H9 (cell line): ENCODE data around the gene STARD9. TPM values are rescaled to one million over a fixed set of nuclear protein-coding genes. Genes with fewer than 3 reads are reported as not detected.

Experiments
- DNase-seq: peaks from one replicate; pipeline ENCODE4 v3.0.0-alpha.2; 2017
- H2AFZ ChIP-seq: one replicate; pipeline ENCODE4 v1.6.1; 2013; ENCODE audit warnings: mild to moderate bottlenecking, low read length, control low read depth, moderate library complexity
- H2AK5ac ChIP-seq: 2 replicates; pipeline ENCODE4 v1.6.1; 2013; ENCODE audit warnings: low read length, control low read depth, mixed read lengths; ENCODE audit not compliant: insufficient read length
- H2BK120ac ChIP-seq: one replicate; pipeline ENCODE4 v1.6.1; 2013; ENCODE audit warnings: low read depth, mild to moderate bottlenecking, low read length, control low read depth, inconsistent platforms; ENCODE audit not compliant: poor library complexity, severe bottlenecking
- H2BK12ac ChIP-seq: 2 replicates; pipeline ENCODE4 v1.6.1; 2013; ENCODE audit warnings: low read length, control low read depth, mixed read lengths, low read depth; ENCODE audit not compliant: insufficient read length
- H2BK15ac ChIP-seq: 2 replicates; pipeline ENCODE4 v1.6.1; 2013; ENCODE audit warnings: low read depth, low read length, control low read depth
- H2BK20ac ChIP-seq: one replicate; pipeline ENCODE4 v1.6.1; 2013; ENCODE audit warnings: low read depth, mild to moderate bottlenecking, low read length, control low read depth, inconsistent platforms; ENCODE audit not compliant: poor library complexity, severe bottlenecking
- H2BK5ac ChIP-seq: 2 replicates; pipeline ENCODE4 v1.6.1; 2013; ENCODE audit warnings: low read length, control low read depth, mixed read lengths; ENCODE audit not compliant: insufficient read length
- H3K14ac ChIP-seq: 2 replicates; pipeline ENCODE4 v1.6.1; 2013; ENCODE audit warnings: low read length, control low read depth; ENCODE audit not compliant: insufficient read depth
- H3K18ac ChIP-seq: 2 replicates; pipeline ENCODE4 v1.6.1; 2013; ENCODE audit warnings: low read depth, mild to moderate bottlenecking, mixed read lengths, low read length, control low read depth; ENCODE audit not compliant: insufficient read length
- H3K23ac ChIP-seq: 2 replicates; pipeline ENCODE4 v1.6.1; 2013; ENCODE audit warnings: low read length, control low read depth, mixed read lengths, low read depth; ENCODE audit not compliant: insufficient read length
- H3K23me2 ChIP-seq: 2 replicates; pipeline ENCODE4 v1.6.1; 2013; ENCODE audit warnings: low read depth, mild to moderate bottlenecking, mixed read lengths, low read length, control low read depth; ENCODE audit not compliant: insufficient read length, poor library complexity, severe bottlenecking
- H3K27ac ChIP-seq: 2 replicates; pipeline ENCODE4 v1.5.1; 2013; ENCODE audit warnings: low read length, control low read depth, mixed read lengths, low read depth; ENCODE audit not compliant: insufficient read length
- H3K27me3 ChIP-seq: 2 replicates; pipeline ENCODE4 v1.6.1; 2013; ENCODE audit warnings: low read length, control low read depth, inconsistent platforms; ENCODE audit not compliant: insufficient read depth
- H3K4ac ChIP-seq: 2 replicates; pipeline ENCODE4 v1.6.1; 2013; ENCODE audit warnings: low read depth, mild to moderate bottlenecking, control low read depth, inconsistent platforms, low read length, moderate library complexity
- H3K4me1 ChIP-seq: 2 replicates; pipeline ENCODE4 v1.6.1; 2013; ENCODE audit warnings: low read length, control low read depth, inconsistent platforms; ENCODE audit not compliant: insufficient read depth
- H3K4me2 ChIP-seq: 2 replicates; pipeline ENCODE4 v1.6.1; 2013; ENCODE audit warnings: low read length, control low read depth, mixed read lengths; ENCODE audit not compliant: insufficient read length, insufficient read depth
- H3K56ac ChIP-seq: 2 replicates; pipeline ENCODE4 v1.6.1; 2013; ENCODE audit warnings: low read depth, mild to moderate bottlenecking, mixed read lengths, low read length, control low read depth; ENCODE audit not compliant: insufficient read length
- H3K79me1 ChIP-seq: 2 replicates; pipeline ENCODE4 v1.6.1; 2013; ENCODE audit warnings: low read depth, mild to moderate bottlenecking, moderate library complexity, low read length, control low read depth, inconsistent platforms; ENCODE audit not compliant: insufficient read depth, poor library complexity, severe bottlenecking
- H3K79me2 ChIP-seq: 2 replicates; pipeline ENCODE4 v1.6.1; 2013; ENCODE audit warnings: low read length, control low read depth, inconsistent platforms; ENCODE audit not compliant: insufficient read depth
- H3K9ac ChIP-seq: 2 replicates; pipeline ENCODE4 v1.6.1; 2013; ENCODE audit warnings: low read length, control low read depth, mixed read lengths; ENCODE audit not compliant: insufficient read length; ENCODE audit errors: extremely low read depth
- H3K9me3 ChIP-seq: one replicate; pipeline ENCODE4 v1.6.1; 2013; ENCODE audit warnings: low read depth, low read length, inconsistent platforms; ENCODE audit not compliant: control insufficient read depth
- H3T11ph ChIP-seq: one replicate; pipeline ENCODE4 v1.6.1; 2013; ENCODE audit warnings: mild to moderate bottlenecking, low read length, control low read depth, inconsistent platforms
- H4K20me1 ChIP-seq: one replicate; pipeline ENCODE4 v1.6.1; 2013; ENCODE audit not compliant: control insufficient read depth, insufficient read length, insufficient read depth
- H4K5ac ChIP-seq: 2 replicates; pipeline ENCODE4 v1.6.1; 2013; ENCODE audit warnings: low read depth, mild to moderate bottlenecking, mixed read lengths, low read length, control low read depth; ENCODE audit not compliant: insufficient read length
- H4K8ac ChIP-seq: replicated peaks from 2 replicates; pipeline ENCODE4 v1.6.1; 2013; ENCODE audit warnings: low read length, control low read depth, mixed read lengths, low read depth; ENCODE audit not compliant: insufficient read length
- H4K91ac ChIP-seq: 2 replicates; pipeline ENCODE4 v1.6.1; 2013; ENCODE audit warnings: low read depth, mild to moderate bottlenecking, moderate library complexity, mixed read lengths, low read length, control low read depth; ENCODE audit not compliant: insufficient read length
- H3K27ac Mint-ChIP-seq, 3 experiments: 2 replicates in 2 of 3; 3 replicates in 1 of 3; pipeline ENCODE4 v1.8.0; 2020 to 2021; ENCODE audit warnings: mixed read lengths in 3 of 3, mild to moderate bottlenecking in 1 of 3, moderate library complexity in 1 of 3
- H3K27me3 Mint-ChIP-seq: 2 replicates; pipeline ENCODE4 v1.8.0; 2021; ENCODE audit warnings: low read depth, mild to moderate bottlenecking, moderate library complexity, mixed read lengths
- H3K36me3 Mint-ChIP-seq, 3 experiments: 2 replicates in 2 of 3; 3 replicates in 1 of 3; pipeline ENCODE4 v1.8.0; 2020 to 2021; ENCODE audit warnings: low read depth in 3 of 3, mixed read lengths in 3 of 3; ENCODE audit not compliant: insufficient read depth in 1 of 3
- H3K4me1 Mint-ChIP-seq, 2 experiments: 2 replicates each; pipeline ENCODE4 v1.8.0; 2020; ENCODE audit warnings: mixed read lengths in 2 of 2
- H3K4me3 Mint-ChIP-seq, 2 experiments: 2 replicates in 1 of 2; 3 replicates in 1 of 2; pipeline ENCODE4 v1.8.0; 2020 to 2021; ENCODE audit warnings: mild to moderate bottlenecking in 2 of 2, mixed read lengths in 2 of 2, moderate library complexity in 1 of 2
- H3K9me3 Mint-ChIP-seq, 2 experiments: 2 replicates in 1 of 2; 3 replicates in 1 of 2; pipeline ENCODE4 v1.8.0; 2020; ENCODE audit warnings: mild to moderate bottlenecking in 2 of 2, mixed read lengths in 2 of 2, moderate library complexity in 1 of 2
- CTCF ChIP-seq: fragments of 200-600 bp; sonication (generic); conservative IDR thresholded peaks from 3 replicates; pipeline ENCODE4 v1.8.0; 2021; ENCODE audit warnings: antibody characterized with exemption, mild to moderate bottlenecking
- WGBS: extraction: QIAGEN DNeasy Blood & Tissue Kit; methylation state at CpG from one replicate; pipeline ENCODE4 v1.1.7; 2013; ENCODE audit warnings: missing lambda C conversion rate, low lambda C conversion rate, mixed read lengths; ENCODE audit not compliant: insufficient read length; ENCODE audit errors: extremely low coverage; 5-methylcytosine and 5-hydroxymethylcytosine counted together
- total RNA-seq: library from RNA; stranded (reverse); gene quantifications from 2 replicates; pipeline ENCODE4 v1.2.1, GENCODE V29; 2021

STARD9 gene
- total RNA-seq, 1 experiment from 2014 or later: 6.9 TPM

- Histone ChIP-seq H3K18ac (no peak overlapping the region), H3K79me1 (no peaks in the 10 kb centered on the region), H4K5ac (no peak overlapping the region), H3K27ac (no peak overlapping the region), H2BK20ac (no peak overlapping the region), H3K56ac (no peak overlapping the region), H2BK5ac (no peak overlapping the region), H3K4me1 (no peaks in the 10 kb centered on the region), H2BK12ac (no peak overlapping the region), H2BK15ac (no peak overlapping the region), H3K27me3 (no peaks in the 10 kb centered on the region), H3K14ac (no peak overlapping the region), H3K9ac (no peak overlapping the region), H4K8ac (no peak overlapping the region), H4K91ac (no peak overlapping the region), H3K4ac (no peak overlapping the region), H3K79me2 (no peaks in the 10 kb centered on the region), H3K4me2 (no peak overlapping the region), H4K20me1 (no peaks in the 10 kb centered on the region), H2AK5ac (no peak overlapping the region), H3T11ph (no peak overlapping the region), H3K9me3 (no peaks in the 10 kb centered on the region), H3K23ac (no peak overlapping the region), H2AFZ (no peak overlapping the region), H3K23me2 (no peaks in the 10 kb centered on the region), H2BK120ac (no peak overlapping the region)
- H3K4me1 Mint-ChIP-seq: peaks cover 0 to 3% of the 10 kb centered on the region in 2 experiments; a peak in 1 of 4 replicates
- no peaks in the 10 kb centered on the region for H3K9me3 Mint-ChIP-seq
- no peaks in the 10 kb centered on the region for H3K27me3 Mint-ChIP-seq
- no CpG with 5 or more reads among the region's 1 CpG for WGBS
- H3K27ac Mint-ChIP-seq: peak overlapping the region in 1 of 3 experiments; percentile 48; a peak in 1 of 7 replicates
- DNase-seq: no peak
- no peak for TF ChIP-seq CTCF
- no peak overlapping the region for H3K4me3 Mint-ChIP-seq
- H3K36me3 Mint-ChIP-seq: peaks cover 0 to 14% (median 2%) of the 10 kb centered on the region in 3 experiments; a peak in 2 of 7 replicates
Observed at GRCh38 chr15:42692536-42692935, 117.1 kb downstream of the STARD9 start.
